CD14-positive monocyte (primary cell): ENCODE measurements around the gene AMBP. TPM values are rescaled to one million over a fixed set of nuclear protein-coding genes. Genes with fewer than 3 reads are reported as not detected.

Experiments
- DNase-seq, 3 donors: peaks; one replicate each; pipeline ENCODE4 v3.0.0-alpha.2; 2011 to 2022
- H2AFZ ChIP-seq: 2 replicates; pipeline ENCODE4 v1.6.0; 2012; ENCODE audit warnings: mild to moderate bottlenecking, low read depth, low read length, inconsistent platforms; ENCODE audit not compliant: insufficient read depth, poor library complexity, severe bottlenecking
- H3K27ac ChIP-seq, 2 donors: 1 replicate in 1 of 2; 2 replicates in 1 of 2; pipeline ENCODE4 v1.5.1; 2012 to 2013; ENCODE audit warnings: low read length in 2 of 2, control low read depth in 1 of 2, inconsistent platforms in 1 of 2, low read depth in 1 of 2, mild to moderate bottlenecking in 1 of 2
- H3K27me3 ChIP-seq, 2 donors: one replicate each; pipeline versions ENCODE4 v1.6.0 to v1.6.1; 2011 to 2013; ENCODE audit warnings: low read length in 2 of 2; ENCODE audit not compliant: control insufficient read depth in 2 of 2, insufficient read depth in 2 of 2
- H3K36me3 ChIP-seq, 2 donors: replicated peaks in 1 of 2; 1 replicate in 1 of 2; 2 replicates in 1 of 2; pipeline versions ENCODE4 v1.5.1 to v1.6.1; 2012 to 2013; ENCODE audit warnings: low read length in 2 of 2, control low read depth in 1 of 2, inconsistent platforms in 1 of 2, mild to moderate bottlenecking in 1 of 2; ENCODE audit not compliant: insufficient read depth in 2 of 2, control insufficient read depth in 1 of 2
- H3K4me1 ChIP-seq, 2 donors: 1 replicate in 1 of 2; 2 replicates in 1 of 2; pipeline versions ENCODE4 v1.5.1 to v1.6.1; 2012 to 2013; ENCODE audit warnings: low read length in 2 of 2, control low read depth in 1 of 2, inconsistent platforms in 1 of 2, mild to moderate bottlenecking in 1 of 2, moderate library complexity in 1 of 2; ENCODE audit not compliant: insufficient read depth in 2 of 2, control insufficient read depth in 1 of 2
- H3K4me2 ChIP-seq: replicated peaks from 2 replicates; pipeline ENCODE3; 2012; ENCODE audit warnings: low read length, moderate library complexity, mild to moderate bottlenecking; ENCODE audit not compliant: poor library complexity, severe bottlenecking; ENCODE audit errors: extremely low read depth
- H3K4me3 ChIP-seq, 3 experiments: fragments of 200-600 bp in 1 of 3; sonication (generic) in 1 of 3; replicated peaks in 1 of 3; 1 replicate in 2 of 3; 2 replicates in 1 of 3; pipeline ENCODE4 v1.5.1; 2011 to 2013; ENCODE audit warnings: low read length in 3 of 3, mild to moderate bottlenecking in 3 of 3, control low read depth in 2 of 3, low read depth in 2 of 3, inconsistent platforms in 1 of 3, moderate library complexity in 1 of 3
- H3K79me2 ChIP-seq: 2 replicates; pipeline ENCODE4 v1.6.0; 2012; ENCODE audit warnings: mild to moderate bottlenecking, control low read depth, inconsistent platforms, low read length, moderate library complexity; ENCODE audit not compliant: insufficient read depth
- H3K9ac ChIP-seq: 2 replicates; pipeline ENCODE4 v1.6.0; 2017; ENCODE audit warnings: low read length, mild to moderate bottlenecking; ENCODE audit not compliant: insufficient read depth, poor library complexity, severe bottlenecking
- H3K9me3 ChIP-seq, 2 donors: replicated peaks in 1 of 2; 1 replicate in 1 of 2; 2 replicates in 1 of 2; pipeline versions ENCODE4 v1.5.1 to v1.6.1; 2012 to 2013; ENCODE audit warnings: low read length in 2 of 2, control low read depth in 1 of 2; ENCODE audit not compliant: control insufficient read depth in 1 of 2, insufficient read depth in 1 of 2
- H4K20me1 ChIP-seq: 2 replicates; pipeline ENCODE4 v1.6.0; 2012; ENCODE audit warnings: mild to moderate bottlenecking, low read length, control low read depth, moderate library complexity; ENCODE audit not compliant: insufficient read depth
- H3K27ac Mint-ChIP-seq, 7 donors: one replicate each; pipeline ENCODE4 v1.8.0; 2020; ENCODE audit warnings: mild to moderate bottlenecking in 7 of 7, mixed read lengths in 7 of 7, moderate library complexity in 6 of 7, inconsistent platforms in 2 of 7
- H3K27me3 Mint-ChIP-seq, 3 donors: one replicate each; pipeline ENCODE4 v1.8.0; 2021 to 2022; ENCODE audit warnings: low read depth in 3 of 3, mild to moderate bottlenecking in 3 of 3, mixed read lengths in 3 of 3, moderate library complexity in 3 of 3, inconsistent platforms in 1 of 3
- H3K36me3 Mint-ChIP-seq, 2 donors: one replicate each; pipeline ENCODE4 v1.8.0; 2020; ENCODE audit warnings: mixed read lengths in 2 of 2, inconsistent platforms in 1 of 2, mild to moderate bottlenecking in 1 of 2
- H3K4me1 Mint-ChIP-seq: one replicate; pipeline ENCODE4 v1.8.0; 2020; ENCODE audit warnings: mild to moderate bottlenecking, mixed read lengths
- H3K4me3 Mint-ChIP-seq, 2 donors: one replicate each; pipeline ENCODE4 v1.8.0; 2020; ENCODE audit warnings: mild to moderate bottlenecking in 2 of 2, mixed read lengths in 2 of 2, moderate library complexity in 1 of 2
- H3K9me3 Mint-ChIP-seq, 7 donors: one replicate each; pipeline ENCODE4 v1.8.0; 2020 to 2022; ENCODE audit warnings: mixed read lengths in 7 of 7, mild to moderate bottlenecking in 6 of 7, moderate library complexity in 6 of 7, inconsistent platforms in 2 of 7
- WGBS: methylation state at CpG from one replicate; pipeline ENCODE4 v1.1.5; 2013; ENCODE audit warnings: missing lambda C conversion rate; ENCODE audit not compliant: insufficient coverage; 5-methylcytosine and 5-hydroxymethylcytosine counted together
- intact Hi-C, 2 donors: fragments of 100-400 bp; cut with micrococcal nuclease; formaldehyde crosslinking; loops; one replicate each; pipeline versions ENCODE4 v1.15.0 to v1.15.1; 2023
- polyA plus RNA-seq, 3 donors: library from polyadenylated mRNA; depleted of rRNA in 1 of 3; unstranded in 2 of 3; stranded (reverse) in 1 of 3; fragments of 300-500 nt in 2 of 3; fragments of >200 nt in 1 of 3; fragmentation: Illumina TruSeq in 2 of 3; gene quantifications; 1 replicate in 2 of 3; 2 replicates in 1 of 3; pipeline ENCODE4 v1.2.3, GENCODE V29; 2012 to 2021
- TF ChIP-seq, protein P1 (sequence below): fragments of 200-600 bp; IDR thresholded peaks from one replicate; pipeline ENCODE4 v1.8.0; 2022; ENCODE audit warnings: antibody characterized with exemption, mild to moderate bottlenecking

Gene AMBP
- polyA plus RNA-seq, 3 donors: not detected

DNA sequence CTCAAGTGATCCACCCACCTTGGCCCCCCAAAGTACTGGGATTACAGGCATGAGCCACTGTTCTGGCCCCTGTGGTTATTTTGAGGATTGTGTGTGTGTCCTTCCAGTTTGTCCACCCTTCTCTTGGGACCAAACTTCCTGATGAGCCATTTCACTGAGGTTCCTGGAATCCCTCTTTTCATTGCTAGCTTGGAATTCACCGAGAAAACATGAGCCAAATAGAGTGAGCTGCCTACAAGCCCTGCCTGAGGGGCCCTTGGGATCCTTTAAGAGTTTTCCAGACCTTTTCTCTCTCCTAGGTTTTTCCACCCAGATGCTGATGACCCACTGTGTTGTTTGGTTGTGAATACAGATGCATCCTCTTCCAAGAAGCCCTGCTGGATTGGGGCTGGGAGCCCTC is 34.2 kb upstream of the AMBP start:
- intact Hi-C loops: no loop called here
- H3K4me1 Mint-ChIP-seq: no peaks in the 10 kb centered on the region
- no peak overlapping the region for H3K27ac Mint-ChIP-seq
- H3K4me1 ChIP-seq: no peaks in the 10 kb centered on the region
- H3K9me3 ChIP-seq: no peaks in the 10 kb centered on the region
- H3K27me3 Mint-ChIP-seq: peaks cover 5 to 17% (median 11%) of the 10 kb centered on the region in 3 donors
- H3K27me3 ChIP-seq: no peaks in the 10 kb centered on the region
- H3K79me2 ChIP-seq: no peaks in the 10 kb centered on the region
- H3K4me3 ChIP-seq: no peak overlapping the region
- H3K4me2 ChIP-seq: no peak overlapping the region
- H3K9me3 Mint-ChIP-seq: peaks cover 0 to 1% (median 0%) of the 10 kb centered on the region in 7 donors
- no peak for DNase-seq
- no peaks in the 10 kb centered on the region for H3K36me3 ChIP-seq
- no peak overlapping the region for H3K27ac ChIP-seq
- TF ChIP-seq, protein P1, sequence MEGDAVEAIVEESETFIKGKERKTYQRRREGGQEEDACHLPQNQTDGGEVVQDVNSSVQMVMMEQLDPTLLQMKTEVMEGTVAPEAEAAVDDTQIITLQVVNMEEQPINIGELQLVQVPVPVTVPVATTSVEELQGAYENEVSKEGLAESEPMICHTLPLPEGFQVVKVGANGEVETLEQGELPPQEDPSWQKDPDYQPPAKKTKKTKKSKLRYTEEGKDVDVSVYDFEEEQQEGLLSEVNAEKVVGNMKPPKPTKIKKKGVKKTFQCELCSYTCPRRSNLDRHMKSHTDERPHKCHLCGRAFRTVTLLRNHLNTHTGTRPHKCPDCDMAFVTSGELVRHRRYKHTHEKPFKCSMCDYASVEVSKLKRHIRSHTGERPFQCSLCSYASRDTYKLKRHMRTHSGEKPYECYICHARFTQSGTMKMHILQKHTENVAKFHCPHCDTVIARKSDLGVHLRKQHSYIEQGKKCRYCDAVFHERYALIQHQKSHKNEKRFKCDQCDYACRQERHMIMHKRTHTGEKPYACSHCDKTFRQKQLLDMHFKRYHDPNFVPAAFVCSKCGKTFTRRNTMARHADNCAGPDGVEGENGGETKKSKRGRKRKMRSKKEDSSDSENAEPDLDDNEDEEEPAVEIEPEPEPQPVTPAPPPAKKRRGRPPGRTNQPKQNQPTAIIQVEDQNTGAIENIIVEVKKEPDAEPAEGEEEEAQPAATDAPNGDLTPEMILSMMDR: no peak
- WGBS: 83% methylated on average over 1 of the region's 1 CpG
- H2AFZ ChIP-seq: no peak overlapping the region
- H3K36me3 Mint-ChIP-seq: no peaks in the 10 kb centered on the region
- H3K4me3 Mint-ChIP-seq: no peak overlapping the region
- no peaks in the 10 kb centered on the region for H4K20me1 ChIP-seq
- H3K9ac ChIP-seq: no peak overlapping the region

DNA sequence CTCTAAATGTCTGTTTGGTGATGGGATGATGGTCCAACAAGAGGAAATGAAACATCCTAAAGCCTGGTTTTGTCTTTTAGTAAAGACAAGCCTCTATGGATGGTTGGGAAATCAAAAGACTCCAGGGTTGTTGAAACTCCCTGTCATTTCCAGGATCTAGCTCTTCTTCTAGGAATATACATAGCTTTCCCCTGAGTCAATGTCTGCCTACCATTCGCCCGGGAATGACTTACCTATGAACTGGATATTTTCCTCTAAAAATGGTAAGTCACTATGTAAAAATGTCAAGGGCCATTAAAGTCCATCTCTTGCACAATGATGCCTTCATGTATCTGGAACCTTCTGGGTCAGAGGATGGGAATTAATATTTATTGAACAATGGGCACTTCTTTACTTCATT is 32.1 kb upstream of the AMBP start:
- WGBS: no CpG with 5 or more reads among the region's 2 CpGs
- H3K36me3 Mint-ChIP-seq: no peaks in the 10 kb centered on the region
- no peaks in the 10 kb centered on the region for H4K20me1 ChIP-seq
- H3K79me2 ChIP-seq: no peaks in the 10 kb centered on the region
- intact Hi-C loops: no loop called here
- H3K27ac ChIP-seq: no peak overlapping the region
- no peak overlapping the region for H3K9ac ChIP-seq
- no peak overlapping the region for H3K4me3 Mint-ChIP-seq
- no peak for DNase-seq
- H3K4me2 ChIP-seq: no peak overlapping the region
- H3K27ac Mint-ChIP-seq: no peak overlapping the region
- TF ChIP-seq, protein P1: no peak
- no peaks in the 10 kb centered on the region for H3K27me3 ChIP-seq
- no peaks in the 10 kb centered on the region for H3K36me3 ChIP-seq
- peaks cover 0 to 1% (median 0%) of the 10 kb centered on the region in 7 donors for H3K9me3 Mint-ChIP-seq
- H3K4me3 ChIP-seq: no peak overlapping the region
- peaks cover 8 to 18% (median 11%) of the 10 kb centered on the region in 3 donors for H3K27me3 Mint-ChIP-seq
- H3K9me3 ChIP-seq: no peaks in the 10 kb centered on the region
- no peaks in the 10 kb centered on the region for H3K4me1 ChIP-seq
- no peaks in the 10 kb centered on the region for H3K4me1 Mint-ChIP-seq
- no peak overlapping the region for H2AFZ ChIP-seq
